DND-41 (cell line): Measurements from ENCODE around the gene MTX1.

Experiments used
- EZH2 ChIP-seq: IDR thresholded peaks from 3 replicates; pipeline ENCODE4 v1.6.1; 2012; ENCODE audit warnings: borderline replicate concordance, low read depth, mild to moderate bottlenecking, moderate library complexity, low read length, inconsistent platforms; ENCODE audit not compliant: severe bottlenecking
- TF ChIP-seq, protein P1 (sequence below): IDR thresholded peaks from 2 replicates; pipeline ENCODE4 v1.5.1; 2012; ENCODE audit warnings: borderline replicate concordance, low read length, moderate library complexity, mild to moderate bottlenecking; ENCODE audit not compliant: poor library complexity, severe bottlenecking; ENCODE audit errors: extremely low read depth

GRCh38 chr1:155176544-155177071 lies 31.9 kb upstream of the MTX1 start:
- TF ChIP-seq, protein P1, sequence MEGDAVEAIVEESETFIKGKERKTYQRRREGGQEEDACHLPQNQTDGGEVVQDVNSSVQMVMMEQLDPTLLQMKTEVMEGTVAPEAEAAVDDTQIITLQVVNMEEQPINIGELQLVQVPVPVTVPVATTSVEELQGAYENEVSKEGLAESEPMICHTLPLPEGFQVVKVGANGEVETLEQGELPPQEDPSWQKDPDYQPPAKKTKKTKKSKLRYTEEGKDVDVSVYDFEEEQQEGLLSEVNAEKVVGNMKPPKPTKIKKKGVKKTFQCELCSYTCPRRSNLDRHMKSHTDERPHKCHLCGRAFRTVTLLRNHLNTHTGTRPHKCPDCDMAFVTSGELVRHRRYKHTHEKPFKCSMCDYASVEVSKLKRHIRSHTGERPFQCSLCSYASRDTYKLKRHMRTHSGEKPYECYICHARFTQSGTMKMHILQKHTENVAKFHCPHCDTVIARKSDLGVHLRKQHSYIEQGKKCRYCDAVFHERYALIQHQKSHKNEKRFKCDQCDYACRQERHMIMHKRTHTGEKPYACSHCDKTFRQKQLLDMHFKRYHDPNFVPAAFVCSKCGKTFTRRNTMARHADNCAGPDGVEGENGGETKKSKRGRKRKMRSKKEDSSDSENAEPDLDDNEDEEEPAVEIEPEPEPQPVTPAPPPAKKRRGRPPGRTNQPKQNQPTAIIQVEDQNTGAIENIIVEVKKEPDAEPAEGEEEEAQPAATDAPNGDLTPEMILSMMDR = peak; percentile 98
- TF ChIP-seq EZH2 = no peak
